H1 (cell line): Measurements from ENCODE around the gene VASN. TPM values are rescaled to one million over a fixed set of nuclear protein-coding genes. Genes with fewer than 3 reads are reported as not detected.

Source experiments
- GTF2F1 ChIP-seq: IDR thresholded peaks from 2 replicates; pipeline ENCODE4 v1.6.1; 2012; ENCODE audit warnings: low read depth, low read length, improper control_type of control experiment, borderline replicate concordance
- KDM1A ChIP-seq: fragments of 200-600, 300-600 bp; sonication (generic); IDR thresholded peaks from 2 replicates; pipeline ENCODE4 v1.7.1; 2016; ENCODE audit warnings: mild to moderate bottlenecking, low read length, borderline replicate concordance
- RAD21 ChIP-seq, 2 experiments: IDR thresholded peaks in 1 of 2; conservative IDR thresholded peaks in 1 of 2; 2 replicates each; pipeline ENCODE4 v1.6.1; 2011; ENCODE audit warnings: low read depth in 2 of 2, low read length in 2 of 2, improper control_type of control experiment in 1 of 2, inconsistent platforms in 1 of 2, mild to moderate bottlenecking in 1 of 2, moderate library complexity in 1 of 2
- SIN3A ChIP-seq, 2 experiments: IDR thresholded peaks in 1 of 2; conservative IDR thresholded peaks in 1 of 2; 2 replicates each; pipeline ENCODE4 v1.6.1; 2011 to 2012; ENCODE audit warnings: low read length in 2 of 2, improper control_type of control experiment in 1 of 2, low read depth in 1 of 2, mild to moderate bottlenecking in 1 of 2
- SUZ12 ChIP-seq: fragments of 200-600 bp; sonication (generic); IDR thresholded peaks from 2 replicates; pipeline ENCODE4 v1.6.1; 2012; ENCODE audit warnings: mild to moderate bottlenecking, inconsistent platforms, low read length, moderate library complexity, mixed read lengths
- TAF1 ChIP-seq: IDR thresholded peaks from 2 replicates; pipeline ENCODE4 v1.6.1; 2011; ENCODE audit warnings: mild to moderate bottlenecking, low read depth, low read length
- polyA plus RNA-seq, 7 experiments: library from polyadenylated mRNA; depleted of rRNA in 3 of 7; stranded (reverse) in 5 of 7; unstranded in 2 of 7; fragments of >200 nt in 5 of 7; fragments of 200-250 nt in 2 of 7; gene quantifications; 1 replicate in 5 of 7; 2 replicates in 1 of 7; 4 replicates in 1 of 7; pipeline versions ENCODE4 v1.2.1 to v1.2.3, GENCODE V29; 2011 to 2013; ENCODE audit warnings: missing spikeins in 2 of 7, mixed read lengths in 2 of 7
- total RNA-seq: library from RNA; stranded (reverse); fragmentation: NEBNext Ultra II Directional; extraction: Animal tissue kit (Norgen Biotek cat#: 25700); gene quantifications from 2 replicates; pipeline ENCODE4 v1.2.1, GENCODE V29; 2021
- TF ChIP-seq, protein P1 (sequence below): IDR thresholded peaks from 2 replicates; pipeline ENCODE4 v1.6.1; 2012; ENCODE audit warnings: inconsistent platforms
- TF ChIP-seq, protein P2 (sequence below): fragments of 300-600 bp; sonication (generic); IDR thresholded peaks from 2 replicates; pipeline ENCODE4 v1.7.1; 2012; ENCODE audit warnings: low read length, moderate library complexity, mild to moderate bottlenecking, inconsistent platforms; ENCODE audit not compliant: insufficient replicate concordance

Gene VASN
- total and polyA plus RNA-seq, 2 of the 8 experiments (the other 6 are each of a cell fraction or from before 2014, with no cell fraction given) = 9.6 to 11.3 TPM

DNA sequence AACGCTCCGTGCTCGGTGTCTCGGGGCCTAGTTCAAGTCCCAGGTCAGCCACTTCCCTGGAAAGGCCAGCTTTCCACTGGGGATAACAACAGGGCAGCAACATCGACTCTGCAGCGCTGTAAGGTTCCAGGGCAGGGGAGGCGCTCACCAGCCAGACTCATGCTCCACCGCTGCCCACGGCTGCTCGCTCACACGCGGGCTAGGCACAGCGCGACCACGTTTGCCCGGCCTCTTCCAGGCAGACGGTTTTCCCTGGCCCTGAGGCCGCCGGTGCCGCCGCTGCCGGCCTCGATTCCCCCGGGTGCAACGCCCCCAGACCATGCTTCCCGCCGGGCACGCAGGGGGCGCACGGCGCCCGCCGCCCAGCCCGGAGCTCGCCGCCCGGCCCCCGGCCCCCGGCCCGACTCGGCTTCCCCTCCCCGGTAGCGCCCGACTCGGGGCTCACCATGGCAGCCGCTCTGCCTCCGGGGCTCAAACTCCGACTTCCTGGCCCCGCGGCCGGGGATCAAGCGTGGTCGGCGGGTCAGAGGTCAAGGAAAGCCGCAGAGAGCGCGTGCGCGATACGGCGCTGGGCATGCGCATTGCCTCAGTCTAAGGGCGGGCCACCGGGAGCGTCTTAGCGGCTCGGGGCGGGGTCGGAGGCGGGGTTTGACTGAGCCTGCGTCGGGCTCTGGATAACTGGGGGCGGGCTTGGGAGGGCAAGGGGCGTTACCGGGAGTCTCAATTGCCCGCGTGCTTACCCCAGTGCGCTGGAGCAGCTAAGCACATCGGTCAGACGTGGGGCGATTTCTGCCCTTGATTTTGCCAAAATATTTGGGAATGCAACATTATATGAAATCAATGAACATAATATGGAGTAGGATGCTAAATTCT is 20.6 kb upstream of the VASN start, which contains the start of gene PAM16 (continued):
- TF ChIP-seq TAF1 (peak; percentile 79), KDM1A (no peak), GTF2F1 (no peak), SUZ12 (no peak), SIN3A (conservative IDR thresholded peaks at IDR 0.05 in 1 of 2, IDR thresholded peaks at IDR 0.05 in 1 of 2; ENCODE audit: low read depth in 1 of 2, low read length in 2 of 2) (peak in 1 of 2 experiments; percentile 27; a peak in 1 of 4 replicates), RAD21 (IDR thresholded peaks at IDR 0.05 in 1 of 2, conservative IDR thresholded peaks at IDR 0.05 in 1 of 2; ENCODE audit: low read depth in 2 of 2, low read length in 2 of 2) (no peak)
- TF ChIP-seq, protein P1, sequence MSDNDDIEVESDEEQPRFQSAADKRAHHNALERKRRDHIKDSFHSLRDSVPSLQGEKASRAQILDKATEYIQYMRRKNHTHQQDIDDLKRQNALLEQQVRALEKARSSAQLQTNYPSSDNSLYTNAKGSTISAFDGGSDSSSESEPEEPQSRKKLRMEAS = peak; percentile 87
- TF ChIP-seq, protein P2, sequence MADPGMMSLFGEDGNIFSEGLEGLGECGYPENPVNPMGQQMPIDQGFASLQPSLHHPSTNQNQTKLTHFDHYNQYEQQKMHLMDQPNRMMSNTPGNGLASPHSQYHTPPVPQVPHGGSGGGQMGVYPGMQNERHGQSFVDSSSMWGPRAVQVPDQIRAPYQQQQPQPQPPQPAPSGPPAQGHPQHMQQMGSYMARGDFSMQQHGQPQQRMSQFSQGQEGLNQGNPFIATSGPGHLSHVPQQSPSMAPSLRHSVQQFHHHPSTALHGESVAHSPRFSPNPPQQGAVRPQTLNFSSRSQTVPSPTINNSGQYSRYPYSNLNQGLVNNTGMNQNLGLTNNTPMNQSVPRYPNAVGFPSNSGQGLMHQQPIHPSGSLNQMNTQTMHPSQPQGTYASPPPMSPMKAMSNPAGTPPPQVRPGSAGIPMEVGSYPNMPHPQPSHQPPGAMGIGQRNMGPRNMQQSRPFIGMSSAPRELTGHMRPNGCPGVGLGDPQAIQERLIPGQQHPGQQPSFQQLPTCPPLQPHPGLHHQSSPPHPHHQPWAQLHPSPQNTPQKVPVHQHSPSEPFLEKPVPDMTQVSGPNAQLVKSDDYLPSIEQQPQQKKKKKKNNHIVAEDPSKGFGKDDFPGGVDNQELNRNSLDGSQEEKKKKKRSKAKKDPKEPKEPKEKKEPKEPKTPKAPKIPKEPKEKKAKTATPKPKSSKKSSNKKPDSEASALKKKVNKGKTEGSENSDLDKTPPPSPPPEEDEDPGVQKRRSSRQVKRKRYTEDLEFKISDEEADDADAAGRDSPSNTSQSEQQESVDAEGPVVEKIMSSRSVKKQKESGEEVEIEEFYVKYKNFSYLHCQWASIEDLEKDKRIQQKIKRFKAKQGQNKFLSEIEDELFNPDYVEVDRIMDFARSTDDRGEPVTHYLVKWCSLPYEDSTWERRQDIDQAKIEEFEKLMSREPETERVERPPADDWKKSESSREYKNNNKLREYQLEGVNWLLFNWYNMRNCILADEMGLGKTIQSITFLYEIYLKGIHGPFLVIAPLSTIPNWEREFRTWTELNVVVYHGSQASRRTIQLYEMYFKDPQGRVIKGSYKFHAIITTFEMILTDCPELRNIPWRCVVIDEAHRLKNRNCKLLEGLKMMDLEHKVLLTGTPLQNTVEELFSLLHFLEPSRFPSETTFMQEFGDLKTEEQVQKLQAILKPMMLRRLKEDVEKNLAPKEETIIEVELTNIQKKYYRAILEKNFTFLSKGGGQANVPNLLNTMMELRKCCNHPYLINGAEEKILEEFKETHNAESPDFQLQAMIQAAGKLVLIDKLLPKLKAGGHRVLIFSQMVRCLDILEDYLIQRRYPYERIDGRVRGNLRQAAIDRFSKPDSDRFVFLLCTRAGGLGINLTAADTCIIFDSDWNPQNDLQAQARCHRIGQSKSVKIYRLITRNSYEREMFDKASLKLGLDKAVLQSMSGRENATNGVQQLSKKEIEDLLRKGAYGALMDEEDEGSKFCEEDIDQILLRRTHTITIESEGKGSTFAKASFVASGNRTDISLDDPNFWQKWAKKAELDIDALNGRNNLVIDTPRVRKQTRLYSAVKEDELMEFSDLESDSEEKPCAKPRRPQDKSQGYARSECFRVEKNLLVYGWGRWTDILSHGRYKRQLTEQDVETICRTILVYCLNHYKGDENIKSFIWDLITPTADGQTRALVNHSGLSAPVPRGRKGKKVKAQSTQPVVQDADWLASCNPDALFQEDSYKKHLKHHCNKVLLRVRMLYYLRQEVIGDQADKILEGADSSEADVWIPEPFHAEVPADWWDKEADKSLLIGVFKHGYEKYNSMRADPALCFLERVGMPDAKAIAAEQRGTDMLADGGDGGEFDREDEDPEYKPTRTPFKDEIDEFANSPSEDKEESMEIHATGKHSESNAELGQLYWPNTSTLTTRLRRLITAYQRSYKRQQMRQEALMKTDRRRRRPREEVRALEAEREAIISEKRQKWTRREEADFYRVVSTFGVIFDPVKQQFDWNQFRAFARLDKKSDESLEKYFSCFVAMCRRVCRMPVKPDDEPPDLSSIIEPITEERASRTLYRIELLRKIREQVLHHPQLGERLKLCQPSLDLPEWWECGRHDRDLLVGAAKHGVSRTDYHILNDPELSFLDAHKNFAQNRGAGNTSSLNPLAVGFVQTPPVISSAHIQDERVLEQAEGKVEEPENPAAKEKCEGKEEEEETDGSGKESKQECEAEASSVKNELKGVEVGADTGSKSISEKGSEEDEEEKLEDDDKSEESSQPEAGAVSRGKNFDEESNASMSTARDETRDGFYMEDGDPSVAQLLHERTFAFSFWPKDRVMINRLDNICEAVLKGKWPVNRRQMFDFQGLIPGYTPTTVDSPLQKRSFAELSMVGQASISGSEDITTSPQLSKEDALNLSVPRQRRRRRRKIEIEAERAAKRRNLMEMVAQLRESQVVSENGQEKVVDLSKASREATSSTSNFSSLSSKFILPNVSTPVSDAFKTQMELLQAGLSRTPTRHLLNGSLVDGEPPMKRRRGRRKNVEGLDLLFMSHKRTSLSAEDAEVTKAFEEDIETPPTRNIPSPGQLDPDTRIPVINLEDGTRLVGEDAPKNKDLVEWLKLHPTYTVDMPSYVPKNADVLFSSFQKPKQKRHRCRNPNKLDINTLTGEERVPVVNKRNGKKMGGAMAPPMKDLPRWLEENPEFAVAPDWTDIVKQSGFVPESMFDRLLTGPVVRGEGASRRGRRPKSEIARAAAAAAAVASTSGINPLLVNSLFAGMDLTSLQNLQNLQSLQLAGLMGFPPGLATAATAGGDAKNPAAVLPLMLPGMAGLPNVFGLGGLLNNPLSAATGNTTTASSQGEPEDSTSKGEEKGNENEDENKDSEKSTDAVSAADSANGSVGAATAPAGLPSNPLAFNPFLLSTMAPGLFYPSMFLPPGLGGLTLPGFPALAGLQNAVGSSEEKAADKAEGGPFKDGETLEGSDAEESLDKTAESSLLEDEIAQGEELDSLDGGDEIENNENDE = no peak
